NCI-H1105 treated with DMSO at 0.1 percent for 48 hours (cell line): ENCODE results near the gene MECR.
"Not testable (repeated sequence)": the region's sequence is repeated elsewhere in the genome, so short reads cannot be mapped to it uniquely, and the experiment has no call there.

Experiments
- DNase-seq: peaks from one replicate; lab custom pipeline; 2025; lab: John Stamatoyannopoulos, UW

The MECR gene

DNA sequence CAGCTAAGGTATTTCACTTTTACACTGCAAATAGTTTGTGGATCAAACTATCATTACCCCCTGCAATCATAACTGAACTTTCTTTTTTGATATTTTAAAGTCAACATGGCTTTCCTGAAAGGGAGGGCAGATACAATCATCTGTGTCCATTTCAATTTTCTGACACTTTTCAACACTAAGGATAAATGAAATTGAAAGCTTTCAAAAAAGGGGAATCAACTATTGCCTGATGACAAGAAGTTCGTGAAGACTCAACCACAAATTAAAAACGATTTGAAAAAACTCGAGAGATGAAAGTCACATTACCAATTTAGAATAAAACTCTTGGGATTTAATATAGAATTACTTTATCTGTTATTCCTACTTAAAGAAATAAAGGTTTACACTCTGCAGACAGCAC is 60.8 kb downstream of the MECR start:
- DNase-seq: no peak

DNA sequence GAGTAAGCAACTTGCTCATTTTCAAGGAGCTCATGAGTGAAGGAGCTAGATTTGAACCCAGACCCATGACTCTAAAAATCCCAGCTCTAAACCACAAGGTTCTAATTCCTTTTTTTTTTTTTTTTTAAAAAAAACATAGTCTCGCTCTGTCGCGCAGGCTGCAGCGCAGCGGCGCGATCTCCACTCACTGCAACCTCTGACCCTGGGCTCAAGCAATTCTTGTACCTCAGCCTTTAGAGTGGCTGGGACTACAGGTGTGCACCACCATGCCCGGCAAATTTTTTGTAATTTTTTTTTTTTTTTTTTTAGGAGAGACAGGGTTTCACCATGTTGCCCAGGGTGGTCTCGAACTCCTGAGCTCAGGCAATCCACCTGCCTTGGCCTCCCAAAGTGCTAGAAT is 62.8 kb downstream of the MECR start:
- no peak for DNase-seq

DNA sequence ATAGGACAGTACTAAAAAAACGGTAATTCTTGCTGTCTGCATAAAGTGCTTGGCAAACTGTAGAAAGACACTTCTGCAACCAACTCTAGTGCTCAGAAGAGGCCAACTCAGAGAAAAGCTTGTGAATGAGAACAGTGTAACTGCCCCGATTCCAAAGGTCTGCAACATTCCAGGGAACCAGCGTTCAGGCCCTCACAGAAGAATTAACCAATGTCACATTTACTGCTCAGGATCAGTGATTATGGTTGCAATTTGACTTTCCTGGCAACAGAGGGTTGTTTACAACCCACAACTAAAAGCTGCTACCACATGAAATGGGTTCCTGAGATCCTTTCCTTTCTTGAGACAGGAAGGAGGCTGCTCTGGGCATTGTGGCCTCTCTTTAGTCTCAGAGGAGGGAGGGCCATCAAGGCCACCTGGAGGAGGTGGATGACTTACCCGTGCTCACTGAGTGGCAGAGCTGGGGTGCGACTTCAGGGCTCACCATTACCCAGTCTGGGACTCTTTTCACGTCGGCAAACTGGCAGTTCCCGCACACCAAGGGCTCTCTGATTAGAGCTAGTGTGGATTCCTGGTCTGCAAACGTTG is 64.3 kb downstream of the MECR start:
- DNase-seq: no peak

DNA sequence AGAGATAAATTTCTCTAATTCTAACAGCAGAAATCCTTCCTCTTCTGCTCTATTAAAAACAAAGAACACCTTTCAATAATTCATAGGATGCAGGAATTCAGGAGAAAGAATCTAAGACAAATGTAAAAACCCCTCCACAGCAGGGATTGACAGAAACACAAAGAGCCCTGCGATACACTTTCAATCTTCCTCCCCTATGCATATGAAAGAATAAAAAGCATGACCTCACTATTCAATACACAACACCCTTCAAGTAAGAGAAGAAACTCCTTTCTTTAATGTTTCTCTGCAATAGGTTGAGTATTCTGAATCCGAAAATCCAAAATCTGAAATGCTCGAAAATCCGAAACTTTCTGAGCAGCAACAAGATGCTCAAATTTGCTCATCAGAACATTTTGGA is 66.1 kb downstream of the MECR start:
- DNase-seq: no peak

DNA sequence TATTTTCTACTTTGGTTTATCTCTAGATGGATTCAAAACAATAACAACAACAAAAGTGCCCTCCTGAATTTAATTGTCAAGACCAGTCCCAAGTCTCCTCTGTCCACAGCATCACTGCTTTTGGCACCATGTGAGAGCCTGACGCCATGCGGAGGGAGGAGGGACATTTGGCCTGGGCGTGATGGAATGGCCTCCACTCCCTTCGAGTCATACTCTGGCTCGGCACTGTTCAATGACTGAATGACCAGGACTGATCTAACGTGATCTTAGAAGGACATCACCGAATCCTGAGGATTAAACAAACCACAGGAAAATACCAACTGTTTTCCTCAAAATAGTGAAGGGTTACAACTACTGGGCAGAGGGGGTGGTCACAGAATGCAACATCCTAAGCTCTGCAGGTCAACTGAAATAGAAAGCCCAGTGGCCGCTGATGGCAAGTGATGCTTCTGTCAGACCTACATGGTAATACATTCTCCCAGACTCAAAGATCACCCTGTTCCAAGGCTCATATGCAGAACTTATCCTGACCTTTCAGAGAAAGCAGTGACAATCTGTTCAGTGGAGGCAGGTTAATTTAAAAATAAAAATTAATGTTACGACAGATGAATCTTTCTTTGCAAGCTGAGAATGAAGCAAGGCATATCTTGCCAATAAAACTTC is 68.1 kb downstream of the MECR start:
- DNase-seq: no peak

DNA sequence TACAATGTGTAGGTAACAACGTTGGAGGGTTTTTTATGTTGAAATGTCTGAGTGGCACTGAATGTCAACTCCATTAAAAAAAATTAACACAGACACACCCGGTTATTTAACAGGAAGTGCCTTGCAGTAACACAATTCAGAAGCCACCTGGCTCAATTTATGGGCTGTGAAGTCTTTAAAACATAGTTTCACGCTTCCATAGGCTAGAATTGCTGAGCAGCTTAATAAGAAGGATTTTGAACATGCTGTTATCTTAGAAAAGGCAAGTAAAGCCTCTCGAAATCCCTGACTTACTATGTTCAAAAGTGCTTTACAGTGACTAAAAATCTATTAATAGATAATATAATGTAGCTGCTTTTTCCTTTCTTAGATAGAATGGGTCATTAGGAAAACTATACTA is 68.7 kb downstream of the MECR start:
- DNase-seq: no peak

DNA sequence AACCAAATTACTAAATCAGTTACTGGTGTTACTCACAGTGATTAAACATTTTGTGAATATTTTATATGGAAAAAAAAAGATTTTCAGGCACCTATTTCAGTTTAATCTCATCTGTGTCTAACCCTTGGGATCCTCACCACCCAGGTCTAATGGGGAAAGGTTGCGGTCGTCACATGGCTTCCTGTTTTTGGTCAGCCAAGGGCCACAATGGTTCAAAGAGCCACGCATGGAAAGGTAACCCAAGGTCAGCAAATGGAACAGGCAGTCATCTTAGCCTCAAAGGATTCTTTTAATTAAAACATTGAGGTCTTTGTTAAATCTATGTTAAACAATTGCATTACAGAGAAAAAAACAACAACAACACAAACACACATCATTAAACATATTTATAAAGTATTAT is 71.0 kb downstream of the MECR start:
- no peak for DNase-seq

DNA sequence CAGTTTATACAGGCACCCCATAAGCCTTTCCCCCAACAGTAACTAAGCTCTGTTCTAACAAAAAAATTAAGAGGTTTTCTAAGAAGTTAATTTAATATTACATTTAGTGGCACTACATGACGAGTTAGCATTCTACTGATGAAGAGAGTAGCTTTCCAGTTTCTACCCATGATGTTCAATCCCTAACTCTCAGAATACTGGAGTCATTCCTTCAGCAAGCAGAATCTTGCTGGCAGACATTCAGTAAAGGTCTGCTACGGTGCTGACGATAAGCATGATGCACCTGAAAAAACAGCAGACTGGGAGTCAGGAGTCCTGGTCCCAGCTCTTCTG is 73.5 kb downstream of the MECR start:
- no peak for DNase-seq

DNA sequence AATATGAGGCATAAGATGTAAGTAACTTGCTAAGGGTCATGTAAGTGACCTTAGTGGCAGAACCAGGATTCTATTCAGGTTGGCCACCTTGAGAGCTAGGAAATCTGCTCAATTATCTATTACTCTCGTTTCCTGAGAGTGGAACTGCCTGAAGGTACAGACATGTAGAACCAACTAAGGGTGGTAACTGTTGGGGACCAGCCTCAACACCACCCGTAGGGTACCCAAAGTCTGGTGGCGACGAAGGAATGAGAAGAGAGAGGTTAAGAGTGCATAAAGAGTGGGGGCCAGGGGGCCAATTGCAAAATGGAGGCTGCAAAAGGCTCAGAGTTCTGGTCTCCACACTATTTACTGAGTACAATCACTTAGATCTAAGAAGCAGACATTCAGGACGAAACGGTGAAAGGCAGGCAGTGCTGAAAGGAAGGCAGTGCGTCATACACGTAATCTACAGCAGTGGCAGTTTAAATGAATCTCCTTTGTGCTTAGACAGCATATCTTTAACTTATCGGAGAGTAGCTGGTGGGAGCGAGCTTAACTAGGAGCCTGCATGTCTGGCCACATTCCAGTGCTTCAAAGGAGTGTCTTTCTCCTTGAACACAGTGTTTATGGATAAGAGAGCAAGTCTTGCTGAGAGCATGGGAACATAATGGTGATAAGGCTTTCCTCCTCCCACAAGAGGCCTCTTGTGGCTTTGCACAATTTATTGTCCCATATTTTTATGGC is 74.0 kb downstream of the MECR start:
- no peak for DNase-seq

DNA sequence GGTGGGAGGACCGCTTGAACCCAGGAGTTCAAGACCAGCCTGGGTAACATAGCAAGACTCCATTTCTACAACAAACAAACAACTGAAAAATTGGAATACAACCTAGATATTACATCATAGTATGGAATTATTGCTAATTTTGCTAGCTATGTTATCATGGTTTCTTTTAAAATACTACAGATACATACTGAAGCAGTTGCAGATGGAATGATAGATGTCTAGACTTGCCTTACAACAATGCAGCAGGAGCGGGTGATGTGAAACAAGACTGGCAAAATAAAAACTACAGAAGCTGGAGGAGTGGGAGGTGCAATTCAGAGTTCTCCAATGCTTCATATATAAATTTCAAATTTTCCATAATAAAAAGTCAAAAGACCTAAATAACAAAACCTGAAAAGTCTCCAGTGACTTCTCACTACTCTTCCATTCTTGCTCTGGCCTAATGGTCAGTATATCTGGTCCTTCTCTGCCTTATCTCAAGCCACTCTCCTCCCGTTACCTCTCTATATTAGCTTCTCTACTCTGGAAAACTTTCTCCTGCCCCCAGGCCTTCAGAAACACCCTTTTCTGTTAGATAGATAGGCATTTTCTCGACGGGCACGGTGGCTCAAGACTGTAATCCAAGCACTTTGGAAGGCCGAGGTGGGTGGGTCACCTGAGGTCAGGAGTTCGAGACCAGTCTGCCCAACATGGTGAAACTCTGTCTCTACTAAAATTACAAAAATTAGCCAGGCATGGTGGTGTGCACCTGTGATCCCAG is 78.5 kb downstream of the MECR start:
- DNase-seq: no peak

DNA sequence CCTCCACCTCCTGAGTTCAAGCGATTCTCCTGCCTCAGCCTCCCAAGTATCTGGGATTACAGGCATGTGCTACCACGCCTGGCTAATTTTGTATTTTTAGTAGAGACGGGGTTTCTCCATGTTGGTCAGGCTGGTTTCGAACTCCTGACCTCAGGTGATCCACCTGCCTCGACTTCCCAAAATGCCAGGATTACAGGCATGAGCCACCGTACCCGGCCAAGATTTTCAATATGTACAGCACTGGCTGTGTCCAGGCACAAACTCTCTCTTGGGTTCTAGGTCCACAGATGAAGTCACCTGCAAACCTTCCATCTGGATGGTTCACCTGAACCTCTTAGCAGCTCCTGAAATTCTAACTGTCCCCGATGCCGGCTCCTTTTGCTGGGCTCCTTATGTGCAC is 80.4 kb downstream of the MECR start:
- DNase-seq: not testable (repeated sequence)

DNA sequence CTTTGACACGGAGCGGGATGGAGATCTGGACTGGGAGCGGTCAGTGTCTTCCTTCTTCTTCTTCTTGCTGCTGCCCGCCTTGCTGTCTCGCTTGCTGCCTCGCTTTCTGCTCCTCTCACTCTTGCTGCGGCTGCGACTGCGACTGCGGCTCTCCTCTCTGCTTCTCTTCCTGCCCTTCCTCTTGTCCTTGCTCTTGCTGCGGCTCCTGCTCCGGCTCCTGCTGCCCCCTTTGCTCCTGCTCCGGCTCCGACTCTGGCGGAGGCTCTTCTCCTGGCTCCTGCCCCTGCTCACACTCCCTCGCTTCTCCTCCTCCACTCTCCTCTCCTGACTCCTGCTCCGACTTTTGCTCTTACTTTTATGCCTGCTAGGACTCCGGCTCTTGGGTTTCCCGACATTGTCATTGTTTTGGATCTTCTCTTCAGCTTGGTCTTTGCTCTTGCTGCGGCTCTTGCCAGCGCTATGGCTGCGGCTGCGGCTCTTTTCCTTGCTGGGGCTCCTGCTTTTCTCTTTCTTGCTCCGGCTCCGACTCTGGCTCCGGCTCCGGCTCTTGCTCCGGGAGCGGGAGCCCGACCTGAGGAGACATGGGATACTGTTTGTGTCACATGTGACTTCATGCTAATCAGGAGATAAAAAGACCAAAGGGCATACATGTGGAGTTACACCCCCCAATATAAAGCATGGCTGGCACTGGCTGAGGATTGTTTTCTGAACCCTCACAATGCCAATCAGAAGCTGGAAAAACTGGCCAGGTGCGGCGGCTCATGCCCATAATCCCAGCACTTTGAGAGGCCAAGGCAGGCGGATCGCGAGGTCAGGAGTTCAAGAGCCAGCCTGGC is 81.9 kb downstream of the MECR start:
- no peak for DNase-seq

DNA sequence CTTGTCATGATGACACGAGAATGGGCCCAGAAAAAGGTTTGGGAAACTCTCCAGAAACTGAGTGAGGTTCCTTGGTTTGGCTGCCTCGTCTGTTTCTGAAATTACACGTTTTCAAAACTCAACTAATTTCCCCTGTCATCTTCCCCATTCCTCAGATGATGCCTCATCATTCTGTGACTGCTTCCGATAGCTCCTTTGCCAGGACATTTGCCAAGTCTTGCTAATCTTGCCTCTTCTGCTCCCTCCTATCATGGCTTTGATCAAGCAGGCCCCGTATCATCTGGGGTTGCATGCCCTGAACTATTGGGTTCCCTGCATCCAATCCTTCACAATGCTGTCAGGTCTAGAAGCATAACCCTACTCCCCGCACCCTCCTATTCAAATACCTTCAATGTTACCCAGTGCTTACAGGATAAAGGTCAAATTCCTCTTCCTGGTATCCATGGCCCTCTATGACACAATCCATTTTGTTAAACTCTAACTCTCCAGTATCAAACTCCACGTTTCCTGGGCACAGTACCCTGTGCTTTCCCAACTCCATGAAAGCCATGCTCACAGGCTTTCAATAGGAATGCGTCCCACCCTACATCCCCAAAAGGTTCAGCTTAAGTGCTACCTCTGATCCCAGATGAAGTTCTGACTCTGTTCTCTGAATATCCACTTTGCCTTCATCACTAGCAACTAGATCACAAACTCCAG is 84.8 kb downstream of the MECR start:
- no peak for DNase-seq

DNA sequence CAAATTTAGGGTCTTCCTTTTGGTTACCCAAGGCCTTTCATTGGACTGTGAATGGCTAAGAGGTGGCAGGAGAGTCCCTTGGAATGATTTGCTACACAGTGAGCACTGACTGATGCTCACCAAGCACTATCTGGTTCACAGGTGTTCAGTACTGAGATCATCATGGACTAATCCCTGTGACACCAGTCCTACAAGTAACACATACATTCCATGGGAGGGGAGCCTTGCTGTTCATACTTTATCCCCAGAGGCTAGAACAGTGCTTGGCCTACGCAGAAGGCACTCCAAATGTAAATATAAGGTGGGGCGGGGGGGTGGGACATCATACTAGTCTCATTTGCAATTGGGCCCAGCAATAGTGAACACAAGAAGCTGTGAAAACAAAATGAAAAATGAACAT is 86.6 kb downstream of the MECR start:
- DNase-seq: no peak

DNA sequence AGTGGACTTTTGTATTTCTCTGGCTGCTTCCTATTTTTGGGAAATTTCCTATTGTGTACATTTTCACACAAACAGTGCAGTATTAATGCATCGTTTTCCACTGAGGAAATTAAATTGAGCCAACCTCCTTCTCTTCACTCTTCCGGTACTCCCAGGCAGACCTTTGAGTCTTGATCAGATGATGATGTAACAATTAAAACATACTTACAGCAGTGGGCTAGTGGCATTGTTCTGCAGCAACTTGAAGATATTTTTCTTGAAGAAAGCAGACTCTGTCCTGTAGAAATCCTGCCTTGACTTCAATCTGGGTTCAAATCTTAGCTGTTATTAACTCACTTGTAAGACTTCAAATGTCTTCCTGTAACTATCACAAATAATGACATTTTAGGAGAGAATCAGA is 88.0 kb downstream of the MECR start:
- DNase-seq: no peak
